RWPE1 (cell line): ENCODE data around the gene HAPLN2.
A peak's percentile ranks its signal among the peaks of the same experiment; 100 is the strongest.

Source experiments
- CTCF ChIA-PET: fragments of 350-600 bp; sonication (Branson Sonifier 250); formaldehyde crosslinking; extraction: SDS; loops from one replicate; lab custom pipeline; 2021; lab: Yijun Ruan, JAX
- POLR2A ChIA-PET: fragments of 400-600 bp; formaldehyde crosslinking; extraction: SDS; loops from one replicate; lab custom pipeline; 2020; ENCODE audit warnings: antibody characterized with exemption; ENCODE audit not compliant: low non-redundant PET; lab: Yijun Ruan, JAX
- DNase-seq: peaks from one replicate; pipeline ENCODE4 v3.0.0; 2012; ENCODE audit warnings: low spot score
- H3K27ac ChIP-seq: fragments of 450-650 bp; 2 replicates; pipeline ENCODE4 v1.5.1; 2017
- CTCF ChIP-seq: fragments of 450-650 bp; conservative IDR thresholded peaks from 2 replicates; pipeline ENCODE4 v1.5.1; 2017; ENCODE audit warnings: low read depth, mild to moderate bottlenecking

HAPLN2 gene

GRCh38 chr1:156664046-156664766, 45.0 kb downstream of the HAPLN2 start:
- no peak for TF ChIP-seq CTCF
- POLR2A ChIA-PET, result no interaction called here
- CTCF ChIA-PET, result interaction anchor here (0.5 to 1.2 kb wide), 3 partner anchors 25 to 725 kb away, joined by 3 to 4 read pairs (median 3); no protein-coding TSS in a partner anchor
- peak overlapping the region; percentile 7; the same call in 1 of the 2 replicates for H3K27ac ChIP-seq
- no peak for DNase-seq

GRCh38 chr1:156664767-156665411, 45.7 kb downstream of the HAPLN2 start:
- POLR2A ChIA-PET, result no interaction called here
- TF ChIP-seq CTCF, result no peak
- peak overlapping the region; percentile 7; the same call in 1 of the 2 replicates for H3K27ac ChIP-seq
- CTCF ChIA-PET, result interaction anchor here (0.5 to 1.2 kb wide), 4 partner anchors 24 to 726 kb away, joined by 3 to 4 read pairs (median 4); no protein-coding TSS in a partner anchor
- DNase-seq, result no peak

DNA sequence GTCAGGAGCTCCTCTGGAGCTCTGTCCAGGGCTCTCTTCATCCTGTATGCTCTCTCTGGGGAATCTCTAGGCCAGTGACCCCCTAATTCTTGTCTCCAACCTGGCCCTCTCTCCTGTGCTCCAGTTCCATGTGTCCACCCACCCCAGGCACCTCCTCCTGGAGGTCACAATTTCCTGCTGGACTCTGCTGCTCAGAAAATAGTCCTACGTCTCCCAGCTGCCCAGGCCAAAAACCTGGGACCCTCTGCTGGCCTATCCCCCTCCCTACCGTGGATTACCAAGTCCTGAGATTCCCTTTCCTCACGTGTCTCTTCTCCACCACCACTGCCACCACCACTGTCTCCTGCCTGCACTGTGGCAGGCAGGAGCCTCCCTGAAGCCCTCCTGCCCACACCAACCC, 46.3 kb downstream of the HAPLN2 start:
- no peak for DNase-seq
- no peak for TF ChIP-seq CTCF
- ChIA-PET POLR2A (no interaction called here), CTCF (interaction anchor here (0.6 kb wide), 2 partner anchors 76 to 191 kb away, joined by 3 to 4 read pairs; no protein-coding TSS in a partner anchor)
- H3K27ac ChIP-seq, result no peak overlapping the region

GRCh38 chr1:156666862-156667609, 47.8 kb downstream of the HAPLN2 start:
- DNase-seq, result no peak
- no peak overlapping the region for H3K27ac ChIP-seq
- CTCF ChIA-PET, result interaction anchor here (0.9 kb wide), 1 partner anchor 11 kb away, joined by 3 read pairs; no protein-coding TSS in a partner anchor
- no peak for TF ChIP-seq CTCF
- POLR2A ChIA-PET, result no interaction called here

GRCh38 chr1:156667610-156667967, 48.4 kb downstream of the HAPLN2 start:
- POLR2A ChIA-PET, result no interaction called here
- TF ChIP-seq CTCF, result no peak
- CTCF ChIA-PET, result interaction anchor here (0.9 kb wide), 1 partner anchor 11 kb away, joined by 3 read pairs; no protein-coding TSS in a partner anchor
- H3K27ac ChIP-seq, result no peak overlapping the region
- no peak for DNase-seq

DNA sequence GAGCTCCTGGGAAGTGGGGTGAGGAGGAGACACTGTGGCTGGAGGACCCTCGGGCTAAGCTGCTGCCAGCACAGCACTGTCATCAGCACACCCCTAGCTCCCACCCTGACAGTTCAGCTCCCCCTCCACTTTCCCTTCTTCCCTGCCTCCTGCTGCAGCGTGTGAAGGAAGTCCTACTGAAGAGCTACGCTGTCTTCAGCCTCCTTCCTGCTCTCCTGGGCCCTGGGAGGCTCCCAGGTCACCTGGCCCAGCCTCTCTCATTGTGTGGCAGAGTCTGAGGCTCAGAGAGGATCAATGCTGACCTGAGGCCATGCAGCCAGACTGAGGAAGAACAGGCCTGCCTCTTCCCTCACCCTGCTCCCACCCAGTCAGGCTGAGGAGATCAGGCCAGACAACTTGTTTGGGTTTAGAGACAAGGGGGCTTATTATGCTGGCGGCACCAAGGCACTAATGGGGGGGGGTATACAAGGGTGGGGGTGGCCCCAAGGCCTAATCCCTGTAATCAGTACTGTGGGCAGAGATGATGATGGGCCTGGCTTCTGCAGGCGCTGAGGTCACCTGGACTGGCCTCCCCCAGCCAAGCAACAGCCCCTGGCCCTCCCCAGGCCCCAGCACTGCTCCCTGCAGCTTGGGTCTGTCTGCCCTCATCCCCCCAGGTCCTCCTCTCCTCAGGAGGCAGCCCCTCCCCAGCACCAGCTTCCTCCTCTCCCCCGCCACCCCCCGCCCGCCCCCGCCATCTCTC, 48.9 kb downstream of the HAPLN2 start:
- no peak for DNase-seq
- ChIA-PET CTCF (interaction anchor here (0.9 kb wide), 1 partner anchor 10 kb away, joined by 3 read pairs; no protein-coding TSS in a partner anchor), POLR2A (no interaction called here)
- no peak overlapping the region for H3K27ac ChIP-seq
- no peak for TF ChIP-seq CTCF
